ENCODE measurements around the gene MLPH.

The MLPH gene

GRCh38 chr2:237500681-237501424 lies 13.8 kb downstream of the MLPH start:
- no peak for DNase-seq (ENCODE audit: low read depth in 2 of 2)

- DNase-seq (ENCODE audit: low read depth in 2 of 2): no peak
These were observed 15.0 kb downstream of the MLPH start for GRCh38 chr2:237501892-237502513.

- no peak for DNase-seq (ENCODE audit: low read depth in 2 of 2)
These were observed 16.1 kb downstream of the MLPH start for GRCh38 chr2:237503201-237503600.

GRCh38 chr2:237505188-237505939 lies 18.3 kb downstream of the MLPH start:
- DNase-seq (ENCODE audit: low read depth in 2 of 2): no peak

GRCh38 chr2:237507512-237507911 lies 20.5 kb downstream of the MLPH start:
- DNase-seq (ENCODE audit: low read depth in 2 of 2): no peak

GRCh38 chr2:237508361-237508760 lies 21.3 kb downstream of the MLPH start:
- DNase-seq (ENCODE audit: low read depth in 2 of 2): no peak

GRCh38 chr2:237509151-237509550 lies 22.1 kb downstream of the MLPH start:
- DNase-seq (ENCODE audit: low read depth in 2 of 2): no peak

- no peak for DNase-seq (ENCODE audit: low read depth in 2 of 2)
These were observed 22.9 kb downstream of the MLPH start for GRCh38 chr2:237509905-237510304.

GRCh38 chr2:237510502-237511217 lies 23.6 kb downstream of the MLPH start:
- no peak for DNase-seq (ENCODE audit: low read depth in 2 of 2)

GRCh38 chr2:237511433-237511832 lies 24.4 kb downstream of the MLPH start:
- no peak for DNase-seq (ENCODE audit: low read depth in 2 of 2)

GRCh38 chr2:237511885-237512405 lies 24.9 kb downstream of the MLPH start:
- no peak for DNase-seq (ENCODE audit: low read depth in 2 of 2)

- peak; percentile 33 to 55 for DNase-seq (ENCODE audit: low read depth in 2 of 2)
These were observed 25.9 kb downstream of the MLPH start for GRCh38 chr2:237512774-237513466.

GRCh38 chr2:237513693-237514092 lies 26.6 kb downstream of the MLPH start:
- no peak for DNase-seq (ENCODE audit: low read depth in 2 of 2)

GRCh38 chr2:237514474-237515130 lies 27.6 kb downstream of the MLPH start:
- no peak for DNase-seq (ENCODE audit: low read depth in 2 of 2)

GRCh38 chr2:237515166-237515565 lies 28.1 kb downstream of the MLPH start:
- DNase-seq (ENCODE audit: low read depth in 2 of 2): no peak

- no peak for DNase-seq (ENCODE audit: low read depth in 2 of 2)
These were observed 28.7 kb downstream of the MLPH start for GRCh38 chr2:237515621-237516275.

- no peak for DNase-seq (ENCODE audit: low read depth in 2 of 2)
These were observed 30.1 kb downstream of the MLPH start for GRCh38 chr2:237517163-237517562.

- DNase-seq (ENCODE audit: low read depth in 2 of 2): no peak
These were observed 30.9 kb downstream of the MLPH start for GRCh38 chr2:237517990-237518389.

GRCh38 chr2:237519506-237520245 lies 32.6 kb downstream of the MLPH start:
- DNase-seq (ENCODE audit: low read depth in 2 of 2): no peak

- DNase-seq (ENCODE audit: low read depth in 2 of 2): no peak
These were observed 33.2 kb downstream of the MLPH start for GRCh38 chr2:237520290-237520689.

Measured in stimulated activated CD8-positive, alpha-beta memory T cell treated with anti-CD3 and anti-CD28 coated beads, Interleukin-7, amount 100 ng/mL, for 1 hour (primary cell).